DMS53 (cell line): Measurements from ENCODE around the gene RASAL3.
"Not testable (repeated sequence)": the region's sequence is repeated elsewhere in the genome, so short reads cannot be mapped to it uniquely, and the experiment has no call there.

Experiments used
- DNase-seq: peaks from one replicate; lab custom pipeline; 2025; lab: John Stamatoyannopoulos, UW

The RASAL3 gene

GRCh38 chr19:15464394-15465385 is at the start of gene RASAL3:
TSS of gene RASAL3 (minus strand) at chr19:15464544. CDS start at chr19:15464358, 186 bp downstream.
- no peak for DNase-seq

GRCh38 chr19:15511671-15512424 is 47.5 kb upstream of the RASAL3 start:
- DNase-seq: no peak

GRCh38 chr19:15508035-15508710 is 43.8 kb upstream of the RASAL3 start, which contains the start of gene CYP4F22:
TSS of gene CYP4F22 (plus strand) at chr19:15508525. CDS start at chr19:15525337, 16,812 bp downstream.
- no peak for DNase-seq

- DNase-seq: no peak
Observed at GRCh38 chr19:15507068-15508034, 43.0 kb upstream of the RASAL3 start.

GRCh38 chr19:15506074-15506571 is 41.8 kb upstream of the RASAL3 start:
- no peak for DNase-seq

GRCh38 chr19:15502264-15502663 is 37.9 kb upstream of the RASAL3 start:
- DNase-seq: no peak

GRCh38 chr19:15501596-15501995 is 37.3 kb upstream of the RASAL3 start:
- no peak for DNase-seq

GRCh38 chr19:15498910-15499309 is 34.6 kb upstream of the RASAL3 start:
- no peak for DNase-seq

- no peak for DNase-seq
Observed at GRCh38 chr19:15498156-15498858, 34.0 kb upstream of the RASAL3 start.

GRCh38 chr19:15495151-15495550 is 30.8 kb upstream of the RASAL3 start:
- DNase-seq: no peak

- DNase-seq: no peak
Observed at GRCh38 chr19:15488489-15489226, 24.3 kb upstream of the RASAL3 start.

GRCh38 chr19:15487038-15487437 is 22.7 kb upstream of the RASAL3 start:
- no peak for DNase-seq

GRCh38 chr19:15485768-15486167 is 21.4 kb upstream of the RASAL3 start:
- not testable (repeated sequence) for DNase-seq

- not testable (repeated sequence) for DNase-seq
Observed at GRCh38 chr19:15480996-15481395, 16.7 kb upstream of the RASAL3 start.

- DNase-seq: peak; percentile 47
Observed at GRCh38 chr19:15479391-15480345, 15.3 kb upstream of the RASAL3 start, which contains the start of gene PGLYRP2. TSS of gene PGLYRP2 (minus strand) at chr19:15479501. CDS start at chr19:15479371, 130 bp downstream.

GRCh38 chr19:15476325-15476724 is 12.0 kb upstream of the RASAL3 start:
- no peak for DNase-seq

- DNase-seq: no peak
Observed at GRCh38 chr19:15475611-15476010, 11.3 kb upstream of the RASAL3 start.

GRCh38 chr19:15475169-15475568 is 10.8 kb upstream of the RASAL3 start:
- no peak for DNase-seq
